HG02759 (cell line): ENCODE data around the gene EGFL8.
"Not testable (repeated sequence)": the region's sequence is repeated elsewhere in the genome, so short reads cannot be mapped to it uniquely, and the experiment has no call there.

Experiments
- ATAC-seq: cut with Tn5 transposase; IDR thresholded peaks from one replicate; pipeline ENCODE4 v1.9.1; 2021; ENCODE audit warnings: mild to moderate bottlenecking, moderate library complexity; ENCODE audit not compliant: unreplicated experiment

The EGFL8 gene

DNA sequence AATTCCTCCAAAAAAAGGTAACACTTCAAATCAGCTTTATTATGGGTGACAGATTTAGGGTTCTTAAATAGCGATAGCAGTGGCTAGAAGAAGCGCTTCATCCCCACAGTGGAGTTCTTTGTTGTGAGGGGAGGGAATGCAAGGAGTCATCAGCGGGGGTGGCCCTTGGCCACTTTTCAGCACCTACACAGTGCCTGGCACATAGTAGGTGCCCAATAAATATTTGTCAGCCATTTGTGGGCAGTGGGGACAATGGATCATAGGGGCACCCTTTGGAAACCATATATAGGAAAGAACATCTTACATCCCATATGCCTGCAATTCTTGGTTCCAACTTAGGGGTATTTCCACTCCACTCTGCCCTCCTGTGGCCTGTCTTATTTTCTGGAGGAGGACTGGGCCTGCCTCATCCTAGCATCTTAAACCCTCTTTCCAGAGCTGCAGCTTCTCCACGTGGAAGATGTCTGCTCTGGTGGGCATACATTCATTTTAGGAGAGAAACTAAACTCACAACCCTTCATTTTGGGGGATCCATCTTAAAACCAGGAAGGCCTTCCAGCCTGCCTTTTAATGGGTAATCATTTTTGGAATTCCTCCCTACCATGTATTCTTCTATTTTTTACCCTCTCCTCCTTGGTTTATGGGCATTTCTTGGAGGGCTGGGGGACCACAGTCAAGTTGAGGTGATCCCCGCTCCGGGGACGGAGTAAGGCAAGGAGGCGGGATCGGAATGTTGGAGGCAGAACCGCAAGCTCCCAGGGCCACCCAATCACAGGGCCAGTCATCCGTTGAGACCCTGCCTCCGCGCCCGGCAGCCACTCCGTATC lies 30.6 kb downstream of the EGFL8 start:
- ATAC-seq, result no peak

DNA sequence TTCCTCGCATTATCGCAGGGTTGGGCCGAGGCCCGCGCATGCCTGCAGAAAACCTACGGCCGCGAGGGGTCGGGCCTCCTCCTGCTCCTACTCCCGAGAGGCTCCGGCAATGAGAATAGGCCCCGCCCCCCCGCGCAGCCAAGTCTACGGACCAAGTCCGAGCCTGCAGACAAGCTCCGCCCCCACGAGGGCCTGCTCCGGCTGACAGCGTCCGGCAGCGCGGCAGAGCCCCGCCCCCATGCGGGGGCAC lies 31.2 kb downstream of the EGFL8 start:
- ATAC-seq, result peak; percentile 71

DNA sequence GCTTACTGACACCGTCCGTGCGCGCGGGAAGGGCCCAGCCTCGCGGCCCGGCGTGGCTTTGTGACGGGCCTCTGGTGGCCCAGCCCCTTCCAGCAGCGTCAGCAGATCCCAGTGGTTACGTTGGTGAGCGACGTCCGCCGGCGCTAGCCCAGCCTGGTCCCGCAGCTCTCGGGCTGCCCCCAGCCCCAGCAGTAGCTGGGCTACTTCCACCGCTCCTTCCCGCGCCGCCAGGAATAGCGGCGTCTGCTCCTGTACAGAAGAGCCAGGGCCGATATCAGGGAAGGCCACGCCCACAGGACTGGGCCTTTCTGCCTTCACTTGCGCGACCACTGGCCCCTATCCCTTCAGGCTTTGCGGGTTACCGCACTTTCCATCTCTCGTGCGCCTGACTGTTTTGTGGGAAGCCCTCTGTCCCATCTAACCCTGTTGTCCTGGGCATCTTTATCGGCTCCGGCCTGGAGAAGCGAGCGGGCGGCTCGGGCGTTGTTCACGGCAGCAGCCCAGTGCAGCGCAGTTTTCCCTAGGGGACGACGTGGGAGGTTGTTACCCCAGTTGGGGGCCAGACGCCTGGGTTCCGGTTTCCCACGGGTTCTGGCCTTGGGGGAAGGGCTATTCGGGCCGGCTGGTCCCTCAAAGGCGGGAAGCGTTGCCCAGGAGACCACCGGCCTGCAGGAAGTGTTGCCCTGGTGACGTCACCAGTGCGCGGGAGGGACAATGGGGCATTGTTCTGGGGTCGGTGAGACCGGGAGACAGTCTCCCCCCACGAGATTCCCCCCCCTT lies 31.7 kb downstream of the EGFL8 start:
- peak; percentile 81 for ATAC-seq

DNA sequence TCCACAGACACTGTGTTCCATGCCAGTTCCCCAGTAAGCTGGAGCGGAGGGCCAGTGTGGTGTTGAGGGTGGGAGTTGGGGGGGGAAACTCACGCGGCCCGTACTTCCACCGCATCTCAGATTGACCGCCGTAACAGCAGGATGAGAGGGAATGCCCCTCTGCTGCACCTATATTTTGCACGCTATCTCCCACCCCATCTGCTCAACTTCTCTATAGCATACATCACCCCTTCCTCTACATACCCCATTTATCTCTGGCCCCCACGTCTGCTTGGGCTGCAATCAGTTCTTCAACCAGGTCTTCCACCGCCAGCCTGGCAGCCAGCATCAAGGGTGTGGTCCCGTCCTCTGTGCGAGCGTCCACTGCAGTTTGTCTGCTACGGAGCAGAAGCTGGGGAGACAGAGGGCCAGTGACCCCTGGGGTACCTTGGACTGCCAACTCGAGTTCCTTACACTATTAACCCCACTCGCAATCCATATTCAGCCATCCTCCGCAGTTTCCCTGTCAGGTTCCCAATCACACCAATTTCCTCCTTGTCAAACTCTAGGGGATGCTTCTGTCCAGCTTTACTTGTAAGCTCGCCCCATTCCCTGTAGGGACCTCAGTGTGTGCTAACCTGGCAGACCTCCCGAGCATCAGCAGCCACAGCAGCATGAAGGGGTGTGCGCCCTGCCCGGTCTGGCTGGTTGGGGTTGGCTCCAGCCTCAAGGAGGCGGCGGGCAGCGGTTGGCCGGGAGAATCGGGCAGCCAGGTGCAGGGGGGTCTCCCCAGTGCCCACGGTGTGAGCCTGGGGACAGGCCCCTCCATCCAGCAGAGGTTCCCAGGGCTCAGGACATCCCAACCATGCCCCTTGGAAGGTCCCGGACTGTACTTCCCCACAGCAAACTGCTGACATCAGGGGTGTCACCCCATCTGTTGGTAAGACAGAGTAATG lies 32.6 kb downstream of the EGFL8 start:
- ATAC-seq, result no peak

DNA sequence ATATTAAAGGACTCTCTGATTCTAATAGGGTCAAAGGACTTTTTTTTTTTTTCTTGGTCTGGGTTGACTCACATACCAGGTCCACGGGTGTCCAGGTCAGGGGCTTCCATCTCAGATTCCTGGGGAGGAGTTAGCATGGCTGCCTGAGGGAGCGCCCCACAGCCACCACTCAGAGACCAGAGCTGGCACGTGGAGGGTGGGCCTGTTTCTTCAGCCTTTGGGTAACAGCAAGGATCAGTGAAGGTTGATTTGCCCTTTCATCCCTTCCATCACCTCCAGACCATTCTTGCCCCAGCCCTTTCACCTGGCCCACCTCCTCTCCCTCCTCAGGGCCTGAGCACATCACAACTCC lies 33.9 kb downstream of the EGFL8 start:
- no peak for ATAC-seq

DNA sequence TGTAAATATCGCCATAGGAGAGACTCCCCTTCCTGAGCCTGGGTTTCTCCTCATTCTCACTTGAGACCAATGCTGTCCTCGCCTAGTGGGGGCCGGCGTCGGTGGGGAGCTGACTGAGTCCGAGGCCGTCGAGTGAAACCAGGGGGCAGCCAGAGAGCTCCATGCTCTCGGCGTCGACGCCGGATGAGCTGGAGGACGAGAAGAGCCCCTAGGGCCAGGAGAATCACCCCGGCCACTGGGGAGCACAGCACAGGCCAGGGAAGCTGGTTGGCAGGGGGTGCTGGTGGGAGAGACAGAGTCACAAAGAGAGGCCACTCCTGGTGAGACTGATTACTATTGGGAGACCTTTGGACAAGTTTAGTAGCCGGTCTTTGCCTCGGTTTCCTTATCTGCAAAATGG lies 34.5 kb downstream of the EGFL8 start:
- no peak for ATAC-seq

DNA sequence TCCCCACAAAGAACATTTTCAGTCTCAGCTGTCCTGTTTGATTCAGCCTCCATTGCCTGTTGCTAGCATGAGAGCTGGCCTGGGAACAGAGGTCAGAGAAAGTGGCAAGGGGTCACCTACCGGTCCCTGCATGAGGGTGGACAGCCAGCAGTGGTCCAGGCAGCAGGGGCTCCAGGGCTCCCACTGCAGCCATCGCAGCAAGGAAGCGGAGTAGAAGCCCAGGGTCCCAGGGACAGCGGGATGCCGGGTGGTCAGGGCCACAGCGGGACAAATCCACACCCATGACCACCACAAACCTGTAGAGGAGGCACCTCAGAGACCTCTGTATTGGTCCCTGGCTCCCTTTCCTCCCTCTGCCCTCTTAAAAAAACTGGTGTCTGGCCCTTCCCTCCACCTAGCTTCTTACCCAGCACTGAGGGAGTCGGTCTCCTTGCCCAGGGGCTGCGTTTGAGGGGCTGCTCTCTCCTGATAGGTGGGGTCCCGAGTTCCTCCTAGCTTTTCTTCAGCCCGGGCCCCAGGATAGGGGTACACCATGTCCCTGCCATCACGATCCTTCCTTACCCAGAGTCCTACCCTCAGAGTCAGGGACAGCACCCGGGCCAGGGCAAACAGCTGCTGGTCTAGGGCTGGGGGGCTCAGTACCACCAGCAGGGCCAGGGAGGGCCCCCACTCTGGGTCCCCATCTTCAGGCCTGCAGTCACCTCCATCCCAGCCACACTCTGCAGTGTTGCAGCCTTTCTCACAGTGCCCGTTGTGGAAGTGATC lies 36.5 kb downstream of the EGFL8 start:
- no peak for ATAC-seq

DNA sequence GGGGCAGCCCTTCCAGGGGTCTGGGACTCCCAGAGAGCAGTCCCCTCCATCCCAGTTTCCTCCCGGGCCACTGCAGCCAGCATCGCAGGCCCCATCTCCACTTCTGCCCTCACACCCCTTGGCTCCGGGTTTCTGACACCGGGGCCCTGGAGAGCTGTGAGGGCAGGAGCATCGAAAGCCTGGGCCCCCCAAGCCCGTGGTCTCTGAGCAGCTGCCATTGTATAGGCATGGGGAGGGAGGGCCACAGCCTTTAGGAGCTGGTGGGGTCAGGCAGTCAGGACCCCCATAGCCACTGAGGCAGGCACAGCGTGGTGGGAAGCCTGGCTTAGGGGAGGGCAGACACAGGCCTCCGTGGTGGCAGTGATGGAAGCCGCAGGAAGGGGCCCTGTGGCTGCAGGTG lies 37.8 kb downstream of the EGFL8 start:
- ATAC-seq, result no peak

DNA sequence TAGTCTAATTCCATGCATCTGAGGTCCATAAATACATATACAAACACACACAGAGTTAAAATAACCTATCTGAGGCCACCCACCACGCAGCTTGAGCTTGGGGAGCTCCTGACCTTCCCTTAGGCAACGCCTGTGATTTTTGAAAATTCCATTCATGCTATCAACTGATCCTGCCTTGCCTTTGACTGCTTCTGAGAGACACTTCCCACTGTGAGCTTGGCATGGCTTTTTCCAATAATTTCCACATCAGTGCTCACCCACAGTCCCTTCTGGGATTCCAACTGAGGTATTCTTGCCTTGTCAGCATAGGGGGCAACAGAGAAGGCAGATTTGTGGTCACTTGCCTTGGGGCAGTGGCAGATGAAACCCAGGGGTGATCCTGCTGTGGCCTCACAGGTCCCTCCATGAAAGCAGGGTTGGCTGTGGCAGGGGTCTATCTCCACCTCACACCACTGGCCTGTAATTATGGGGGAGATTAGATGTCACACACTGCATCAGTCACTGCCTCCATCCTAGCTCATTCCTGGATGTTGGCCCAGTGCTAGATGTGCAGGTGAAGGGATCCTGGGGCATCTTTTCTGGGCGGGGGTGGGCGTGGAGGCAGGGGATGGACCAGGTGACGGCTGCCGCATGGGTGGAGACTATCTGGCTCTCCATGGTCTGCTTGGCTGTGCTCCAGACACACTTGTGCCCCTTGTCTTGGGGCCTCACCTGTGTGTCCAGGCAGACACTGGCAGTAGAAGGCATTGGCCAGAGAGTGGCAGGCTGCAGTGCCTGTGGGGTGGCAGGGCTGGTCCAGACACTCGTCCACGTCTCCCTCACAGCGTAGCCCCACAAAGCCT lies 39.3 kb downstream of the EGFL8 start:
- ATAC-seq, result no peak

DNA sequence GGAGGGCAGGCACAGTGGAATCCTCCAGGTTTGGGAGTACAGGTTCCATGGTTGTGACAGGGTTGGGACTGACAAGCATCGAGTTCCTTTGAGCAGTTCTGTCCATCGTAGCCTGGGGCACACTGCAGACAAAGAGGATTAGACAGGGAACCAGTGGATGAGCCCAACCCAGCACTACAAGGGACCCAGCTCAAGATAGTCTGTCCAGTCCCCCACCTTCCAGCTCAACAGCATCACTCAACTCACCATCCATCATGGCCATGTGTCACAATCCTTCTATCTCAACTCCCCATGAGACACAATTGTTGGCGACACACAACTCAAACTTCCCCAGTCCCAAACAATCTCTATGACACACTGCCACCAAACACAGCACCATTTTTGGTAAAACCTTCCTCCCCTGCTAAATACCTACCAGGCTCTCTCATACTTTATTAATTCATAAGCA lies 39.9 kb downstream of the EGFL8 start:
- no peak for ATAC-seq

DNA sequence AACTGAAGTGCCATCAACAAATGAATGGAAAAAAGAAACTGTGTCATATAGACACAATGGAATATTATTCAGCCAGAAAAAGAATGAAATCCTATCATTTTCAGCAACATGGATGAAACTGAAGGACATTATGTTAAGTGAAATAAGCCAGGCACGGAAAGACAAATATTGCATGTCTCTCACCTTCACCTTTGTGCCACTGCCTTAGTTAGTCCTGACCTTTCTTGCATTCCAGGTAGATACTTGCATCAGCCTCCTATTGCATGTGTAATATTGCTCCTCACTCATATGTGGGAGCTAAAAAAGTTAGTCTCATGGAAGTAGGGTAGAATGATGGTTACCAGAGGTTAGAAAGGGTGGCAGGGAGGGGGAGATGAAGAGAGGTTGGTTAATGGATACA lies 44.6 kb downstream of the EGFL8 start:
- no peak for ATAC-seq

DNA sequence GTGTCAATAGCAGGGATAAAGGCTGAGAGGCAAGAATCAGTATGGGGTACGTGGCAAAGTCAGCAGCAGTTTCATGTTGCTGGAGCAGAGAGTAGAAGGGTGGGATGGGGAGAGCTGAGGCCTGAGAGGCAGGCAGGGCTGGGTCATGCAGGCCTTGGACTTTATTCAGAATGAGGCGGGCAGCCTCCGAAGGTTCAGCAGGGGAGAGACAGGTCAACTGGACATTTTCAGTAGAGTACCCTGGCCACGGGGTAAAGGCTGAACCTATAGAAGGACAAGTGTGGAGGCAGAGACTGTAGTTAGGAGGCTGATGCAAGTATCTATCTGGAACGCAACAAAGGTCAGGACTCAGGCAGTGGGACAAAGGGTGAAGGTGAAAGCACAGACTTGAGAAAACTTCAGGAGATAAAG lies 45.8 kb downstream of the EGFL8 start:
- ATAC-seq, result no peak

DNA sequence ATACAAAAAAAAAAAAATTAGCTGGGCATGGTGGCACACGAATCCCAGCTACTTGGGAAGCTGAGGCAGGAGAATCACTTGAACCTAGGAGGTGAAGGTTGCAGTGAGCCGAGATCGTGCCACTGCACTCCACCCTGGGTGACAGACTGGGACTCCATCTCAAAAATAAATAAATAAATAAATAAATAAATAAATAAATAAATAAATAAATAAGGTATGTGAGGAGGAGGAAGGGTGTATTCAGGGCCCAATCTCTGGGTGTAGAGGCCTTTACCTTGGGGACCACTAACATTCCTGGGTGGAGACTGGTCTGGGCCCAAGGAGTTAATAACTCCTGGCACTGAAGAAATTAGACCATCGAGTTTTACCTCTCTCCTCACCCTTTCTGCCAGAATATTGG lies 47.0 kb downstream of the EGFL8 start:
- not testable (repeated sequence) for ATAC-seq

DNA sequence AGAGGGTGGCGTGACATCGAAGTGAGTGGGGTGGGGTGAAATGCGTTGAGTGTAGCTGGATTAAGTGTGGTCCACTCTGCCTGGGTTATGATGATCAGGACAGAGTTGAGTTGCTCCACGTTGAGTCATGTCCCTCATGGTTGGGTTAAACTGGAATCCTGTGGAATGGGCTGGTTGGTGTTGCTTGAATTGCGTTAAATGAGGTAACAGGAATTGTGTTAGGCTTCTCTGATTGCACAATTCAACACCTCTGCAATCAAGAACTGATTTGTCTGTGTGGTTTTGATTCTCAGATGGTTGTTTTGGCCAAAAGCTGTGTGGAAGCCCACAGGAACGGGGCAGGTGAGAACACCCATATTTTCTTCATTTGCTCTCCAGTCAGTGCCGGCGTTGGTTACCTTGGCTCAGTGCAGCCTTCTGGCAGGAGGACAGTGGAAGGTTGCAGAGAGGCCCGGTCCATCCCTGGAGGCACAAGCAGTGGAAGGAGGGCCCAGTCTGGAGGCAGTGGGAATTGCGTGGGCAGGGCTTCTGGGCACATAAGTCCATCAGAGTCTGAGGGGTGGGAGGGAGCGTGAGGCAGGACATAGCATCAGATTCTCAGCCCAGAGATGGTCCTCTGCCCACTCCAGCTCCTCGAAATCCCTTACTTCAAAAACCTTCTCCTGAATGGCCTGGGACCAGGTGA lies 47.8 kb downstream of the EGFL8 start:
- ATAC-seq, result no peak

DNA sequence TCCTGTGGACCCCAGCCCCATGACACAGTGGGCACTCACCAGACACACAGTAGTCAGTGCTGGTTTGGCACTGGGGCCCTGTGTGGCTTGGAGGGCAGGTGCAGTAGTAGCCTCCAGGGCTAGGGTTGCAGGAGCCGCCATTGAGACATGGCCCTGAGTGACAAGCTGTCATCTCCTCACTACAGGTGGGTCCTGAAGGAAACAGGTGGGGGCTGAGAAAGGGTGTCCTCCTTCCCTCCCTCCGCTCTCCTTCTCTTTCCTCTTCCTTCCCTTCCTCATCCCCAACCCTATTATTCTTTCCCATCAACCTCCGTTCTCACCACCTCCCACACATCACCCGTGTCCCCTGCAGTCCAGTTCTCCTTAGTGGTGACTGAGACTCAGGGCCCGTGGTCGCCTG lies 49.3 kb downstream of the EGFL8 start:
- no peak for ATAC-seq

DNA sequence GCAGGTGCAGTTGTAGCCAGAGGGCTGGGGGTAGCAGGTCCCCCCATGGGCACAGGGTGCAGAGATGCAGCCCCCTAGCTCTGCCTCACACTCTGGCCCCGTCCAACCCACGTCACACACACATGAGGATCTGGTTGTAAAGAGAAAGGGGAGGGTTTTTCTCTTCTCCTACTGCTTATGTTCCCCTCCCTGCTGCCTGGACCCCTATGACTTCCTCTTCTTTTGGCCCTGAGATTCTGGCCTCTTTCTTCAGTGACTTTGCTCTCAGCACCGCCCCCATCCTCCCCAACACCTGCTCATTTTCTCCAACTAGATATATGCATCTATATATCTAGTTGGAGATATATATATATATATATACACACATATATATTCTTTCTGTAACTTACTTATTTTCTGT lies 49.7 kb downstream of the EGFL8 start:
- ATAC-seq, result no peak

DNA sequence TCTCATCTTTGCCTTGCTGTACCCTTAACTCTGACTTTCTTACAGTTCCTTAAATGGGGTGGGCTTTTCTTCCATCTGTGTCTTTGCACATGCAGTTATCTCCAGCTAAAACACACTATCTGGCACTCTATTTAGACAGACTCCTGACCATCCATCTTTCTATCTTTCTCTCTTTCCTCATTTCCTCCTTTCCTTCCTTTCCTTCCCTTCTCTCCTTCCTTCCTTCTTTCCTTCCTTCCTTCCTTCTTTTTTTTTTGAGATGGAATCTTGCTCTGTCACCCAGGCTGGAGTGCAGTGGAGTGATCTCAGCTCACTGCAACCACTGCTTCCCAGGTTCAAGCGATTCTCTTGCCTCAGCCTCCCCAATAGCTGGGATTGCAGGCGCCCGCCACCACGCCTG lies 51.2 kb downstream of the EGFL8 start:
- ATAC-seq, result no peak

DNA sequence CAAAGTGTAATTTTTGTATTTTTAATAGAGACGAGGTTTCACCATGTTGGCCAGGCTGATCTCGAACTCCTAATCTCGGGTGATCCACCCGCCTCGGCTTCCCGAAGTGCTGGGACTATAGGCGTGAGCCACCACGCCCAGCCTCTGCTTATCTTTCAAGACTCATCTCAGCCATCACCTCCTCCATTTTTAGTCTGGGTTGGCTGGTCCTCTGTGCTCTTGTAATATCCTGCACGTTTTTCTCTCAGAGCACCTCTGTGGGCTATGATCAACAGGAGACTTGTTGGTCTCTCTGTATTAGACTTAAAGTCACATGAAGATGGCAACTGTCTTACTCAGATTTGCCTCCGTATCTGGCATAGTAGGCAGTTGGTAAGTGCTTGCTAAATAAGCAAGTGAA lies 51.9 kb downstream of the EGFL8 start:
- no peak for ATAC-seq

DNA sequence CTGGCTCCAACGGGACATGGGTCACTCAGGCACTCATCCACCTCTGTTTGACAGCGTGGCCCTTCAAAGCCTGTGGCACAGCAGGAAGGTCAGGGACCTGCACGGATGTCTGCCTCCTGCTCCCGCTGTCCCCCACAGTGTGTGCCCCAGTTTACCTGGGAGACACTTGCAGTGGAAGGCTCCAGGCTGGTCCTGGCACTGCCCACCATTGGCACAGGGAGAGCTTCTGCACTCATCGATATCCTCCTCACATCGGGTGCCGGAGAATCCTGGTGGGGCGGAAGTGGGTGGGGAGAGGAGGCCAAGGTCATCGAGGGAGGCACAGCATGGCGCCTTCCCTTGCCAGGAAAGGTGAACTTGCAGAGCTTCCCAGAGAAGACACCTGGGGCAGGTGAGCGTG lies 52.6 kb downstream of the EGFL8 start:
- no peak for ATAC-seq
